ENCODE measurements around the gene ZRANB3.
"Not testable (repeated sequence)": the region's sequence is repeated elsewhere in the genome, so short reads cannot be mapped to it uniquely, and the experiment has no call there.

Gene ZRANB3

DNA sequence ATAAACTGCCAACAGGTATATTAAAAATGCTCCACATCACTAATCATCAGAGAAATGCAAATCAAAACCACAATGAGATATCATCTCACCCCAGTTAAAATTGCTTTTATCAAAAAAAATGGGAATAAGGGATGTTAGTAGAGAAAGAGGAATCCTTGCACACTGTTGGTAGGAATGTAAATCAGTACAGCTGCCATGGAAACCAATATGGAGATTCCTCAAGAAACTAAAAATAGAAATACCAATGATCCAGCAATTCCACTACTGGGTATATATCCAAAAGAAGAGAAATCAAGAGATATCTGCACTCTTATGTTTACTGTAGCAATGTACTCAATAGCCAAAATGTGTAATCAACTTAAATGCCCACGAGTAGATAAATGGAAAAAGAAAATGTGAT lies 40.6 kb downstream of the ZRANB3 start:
- no peak for DNase-seq

GRCh38 chr2:135485441-135485840 lies 45.6 kb downstream of the ZRANB3 start:
- no peak for DNase-seq

GRCh38 chr2:135475128-135475527 lies 55.9 kb downstream of the ZRANB3 start:
- no peak for DNase-seq

DNA sequence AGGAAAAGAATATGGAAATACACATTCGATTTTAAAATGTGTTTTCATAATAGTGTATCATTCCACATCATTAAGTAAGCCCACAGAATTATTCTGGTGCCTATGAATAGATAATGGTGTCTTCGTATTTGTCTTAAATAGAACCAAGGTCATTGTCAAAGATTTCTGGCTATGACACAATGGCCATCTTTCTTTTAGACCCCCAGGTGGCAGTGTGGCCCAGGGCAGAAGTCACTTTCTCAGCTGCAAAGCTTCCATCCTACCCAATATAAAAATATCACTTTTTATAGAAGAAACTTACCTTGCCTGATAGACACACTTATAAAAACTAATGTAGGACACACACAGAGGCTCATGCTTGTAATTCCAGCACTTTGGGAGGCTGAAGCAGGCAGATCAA lies 57.5 kb downstream of the ZRANB3 start:
- no peak for DNase-seq

- no peak for DNase-seq
These were observed 59.9 kb downstream of the ZRANB3 start for GRCh38 chr2:135471106-135471505.

GRCh38 chr2:135457279-135457678 lies 73.7 kb downstream of the ZRANB3 start:
- no peak for DNase-seq

- no peak for DNase-seq
These were observed 74.2 kb downstream of the ZRANB3 start for GRCh38 chr2:135456835-135457234.

- DNase-seq, result no peak
These were observed 74.6 kb downstream of the ZRANB3 start for GRCh38 chr2:135456431-135456830.

DNA sequence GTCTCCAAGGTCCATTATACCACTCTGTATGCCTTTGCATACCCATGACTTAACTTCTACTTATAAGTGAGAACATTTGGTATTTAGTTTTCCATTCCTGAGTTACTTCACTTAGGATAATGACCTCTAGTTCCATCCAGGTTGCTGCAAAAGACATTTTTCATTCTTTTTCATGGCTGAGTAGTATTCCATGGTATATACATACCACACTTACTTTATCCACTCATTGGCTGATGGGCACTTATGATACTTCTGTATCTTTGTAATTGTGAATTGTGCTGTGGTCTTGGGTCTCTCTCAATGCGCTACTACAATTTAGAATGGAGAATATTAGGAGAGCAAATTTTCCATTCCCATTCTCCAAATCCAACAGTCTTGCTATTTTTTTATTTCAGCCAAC lies 76.4 kb downstream of the ZRANB3 start:
- no peak for DNase-seq

DNA sequence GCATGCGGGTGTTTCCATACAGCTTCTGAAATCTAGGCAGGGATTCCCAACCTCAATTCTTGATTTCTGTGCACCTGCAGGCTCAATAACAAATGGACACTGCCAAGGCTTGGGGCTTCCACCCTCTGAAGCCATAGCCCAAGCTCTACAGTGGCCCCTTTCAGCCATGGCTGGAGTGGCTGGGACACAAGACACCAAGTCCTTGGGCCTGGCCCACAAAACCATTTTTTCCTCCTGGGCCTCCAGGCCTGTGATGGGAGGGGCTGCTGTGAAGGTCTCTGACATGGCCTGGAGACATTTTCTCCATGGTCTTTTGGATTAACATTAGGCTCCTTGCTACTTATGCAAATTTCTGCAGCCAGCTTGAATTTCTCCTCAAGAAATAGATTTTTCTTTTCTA lies 78.0 kb downstream of the ZRANB3 start:
- DNase-seq, result not testable (repeated sequence)

DNA sequence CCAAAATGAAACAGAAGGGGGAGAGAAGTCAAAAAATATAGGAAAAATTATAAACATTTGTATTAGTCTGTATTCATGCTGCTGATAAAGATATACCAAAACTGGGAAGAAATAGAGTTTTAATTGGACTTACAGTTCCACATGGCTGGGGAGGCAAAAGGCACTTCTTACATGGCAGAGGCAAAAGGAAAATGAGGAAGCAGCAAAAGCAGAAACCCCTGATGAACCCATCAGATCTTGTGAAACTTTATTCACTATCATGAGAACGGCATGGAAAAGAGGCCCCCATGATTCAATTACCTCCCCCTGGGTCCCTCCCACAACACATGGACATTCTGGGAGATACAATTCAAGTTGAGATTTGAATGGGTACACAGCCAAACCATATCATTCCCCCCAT lies 79.1 kb downstream of the ZRANB3 start:
- DNase-seq, result no peak

DNA sequence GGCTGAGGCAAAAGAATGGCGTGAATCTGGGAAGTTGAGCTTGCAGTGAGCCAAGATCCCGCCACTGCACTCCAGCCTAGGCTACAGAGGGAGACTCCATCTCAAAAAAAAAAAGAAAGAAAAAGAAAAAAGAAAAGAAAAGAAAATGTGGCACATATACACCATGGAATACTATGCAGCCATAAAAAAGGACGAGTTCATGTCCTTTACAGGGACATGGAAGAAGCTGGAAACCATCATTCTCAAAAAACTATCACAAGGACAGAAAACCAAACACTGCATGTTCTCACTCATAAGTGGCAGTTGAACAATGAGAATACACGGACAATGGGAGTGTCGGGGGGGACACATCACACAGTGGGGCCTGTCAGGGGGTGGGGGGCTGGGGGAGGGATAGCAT lies 88.0 kb downstream of the ZRANB3 start:
- not testable (repeated sequence) for DNase-seq

- DNase-seq, result not testable (repeated sequence)
These were observed 95.9 kb downstream of the ZRANB3 start for GRCh38 chr2:135435155-135435554.

- DNase-seq, result no peak
These were observed 106.2 kb downstream of the ZRANB3 start for GRCh38 chr2:135424849-135425248.

GRCh38 chr2:135422898-135423297 lies 108.1 kb downstream of the ZRANB3 start:
- no peak for DNase-seq

DNA sequence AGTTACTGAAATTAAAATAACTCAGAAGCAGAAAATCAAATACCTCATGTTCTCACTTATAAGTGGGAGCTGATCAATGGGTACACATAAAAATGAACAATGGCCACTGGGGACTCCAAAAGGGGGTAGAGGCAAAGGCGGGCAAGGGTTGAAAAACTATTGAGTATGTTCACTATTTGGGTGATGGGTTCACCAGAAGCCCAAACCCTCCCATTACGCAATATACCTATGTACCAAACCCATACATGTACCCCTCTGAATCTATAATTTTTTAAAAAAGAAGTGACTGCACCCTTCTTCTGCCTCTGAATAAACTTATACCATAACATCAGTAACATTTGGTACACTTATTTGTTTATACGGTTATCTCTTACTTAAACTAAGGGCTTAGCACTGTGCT lies 119.4 kb downstream of the ZRANB3 start:
- DNase-seq, result no peak

- no peak for DNase-seq
These were observed 121.6 kb downstream of the ZRANB3 start for GRCh38 chr2:135409436-135409835.

- DNase-seq, result not testable (repeated sequence)
These were observed 134.8 kb downstream of the ZRANB3 start for GRCh38 chr2:135396259-135396658.

DNA sequence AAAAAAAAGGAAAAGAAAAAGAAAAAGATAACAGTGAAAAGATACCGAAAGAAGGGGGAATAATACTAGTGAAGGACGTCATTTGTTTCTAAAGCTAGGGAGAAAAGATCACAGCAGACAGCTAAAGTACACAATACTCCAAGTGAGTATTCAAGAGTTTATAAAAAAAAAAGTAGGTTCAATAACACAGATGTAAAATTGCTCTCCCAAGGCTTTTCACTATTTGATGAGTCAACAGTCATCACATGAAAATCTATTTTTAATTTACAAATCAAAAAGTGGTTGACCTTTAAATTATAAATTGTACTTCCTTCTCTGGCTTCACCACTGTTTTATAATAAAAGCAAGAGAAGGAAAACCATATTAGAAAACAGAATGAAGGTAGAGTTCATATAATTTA lies 144.0 kb downstream of the ZRANB3 start:
- no peak for DNase-seq

DNA sequence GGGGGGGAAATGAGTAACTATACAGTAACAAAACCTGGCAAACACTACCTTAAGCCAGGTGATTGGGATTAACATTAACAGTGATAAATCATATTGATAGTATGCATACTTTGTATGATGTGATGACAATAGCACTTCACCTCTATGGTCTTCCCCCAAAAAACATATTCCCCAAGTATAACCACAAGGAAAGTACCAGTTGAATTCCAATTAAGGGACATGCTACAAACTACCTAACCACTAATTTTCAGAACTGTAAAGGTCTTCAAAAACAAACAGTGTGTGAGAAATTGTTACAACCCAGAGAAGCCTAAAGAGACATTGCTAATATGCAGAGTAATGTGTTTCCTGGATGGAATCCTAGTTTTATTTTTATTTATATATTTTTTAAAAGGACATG lies 152.4 kb downstream of the ZRANB3 start:
- DNase-seq, result no peak

GRCh38 chr2:135373702-135374101 lies 157.3 kb downstream of the ZRANB3 start:
- DNase-seq, result no peak

- no peak for DNase-seq
These were observed 181.1 kb downstream of the ZRANB3 start for GRCh38 chr2:135349941-135350340.

- DNase-seq, result not testable (repeated sequence)
These were observed 182.8 kb downstream of the ZRANB3 start for GRCh38 chr2:135348096-135348704.

DNA sequence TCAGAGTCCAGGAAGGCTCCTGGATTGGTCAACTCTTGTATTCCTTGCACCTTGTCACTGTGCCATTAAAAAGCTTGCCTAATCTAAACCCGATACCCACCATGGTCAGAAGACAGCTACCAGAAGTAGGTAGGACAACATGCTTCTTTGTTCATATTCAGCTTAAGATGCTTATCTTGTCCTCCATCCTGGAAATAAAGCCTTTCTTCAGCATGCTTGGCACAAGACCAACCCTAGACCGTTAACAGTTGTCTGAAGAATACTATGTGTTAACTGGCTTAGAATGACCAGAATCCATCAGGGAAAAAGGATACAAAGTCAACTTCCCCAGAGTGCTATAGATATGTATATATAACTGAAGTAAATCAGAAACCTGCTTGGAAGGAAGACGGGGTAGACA lies 193.9 kb downstream of the ZRANB3 start:
- no peak for DNase-seq

DNA sequence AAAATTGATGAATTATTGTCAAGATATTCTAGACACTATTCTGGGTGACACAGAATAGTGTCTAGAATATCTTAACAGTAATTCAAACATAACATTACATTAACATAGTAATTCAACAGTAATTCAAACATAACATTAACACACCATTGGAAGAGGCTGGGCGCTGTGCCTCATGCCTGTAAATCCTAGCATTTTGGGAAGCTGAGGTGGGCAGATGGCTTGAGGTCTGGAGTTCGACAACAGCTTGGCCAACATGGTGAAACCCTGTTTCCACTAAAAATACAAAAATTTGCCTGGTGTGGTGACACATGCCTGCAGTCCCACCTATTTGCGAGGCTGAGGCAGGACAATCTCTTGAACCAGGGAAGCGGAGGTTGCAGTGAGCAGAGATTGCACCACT lies 195.8 kb downstream of the ZRANB3 start:
- no peak for DNase-seq

Data from right kidney (tissue), 1 donor.